ENCODE data around the gene PLA2G3. TPM values are rescaled to one million over a fixed set of nuclear protein-coding genes. Genes with fewer than 3 reads are reported as not detected.

The PLA2G3 gene
- total and polyA plus RNA-seq, 2 of the 8 experiments (the other 6 are each of a cell fraction or from before 2014, with no cell fraction given) = 18.1 to 25.9 TPM

GRCh38 chr22:31107894-31108218 lies 32.5 kb downstream of the PLA2G3 start:
- Histone ChIP-seq H3K9ac (replicated peaks in 1 of 4; ENCODE audit: extremely low read depth in 1 of 4, low read depth in 3 of 4, low read length in 3 of 4) (no peak overlapping the region), H3K23ac (ENCODE audit: insufficient read length) (no peak overlapping the region), H3K4ac (replicated peaks; ENCODE audit: insufficient read length, low read depth, low read length) (no peak overlapping the region), H2BK5ac (ENCODE audit: low read depth, low read length) (no peak overlapping the region), H3K9me3 (ENCODE audit: insufficient read depth in 2 of 2, low read depth in 1 of 2, low read length in 1 of 2) (no peaks in the 10 kb centered on the region; a peak in 1 of 4 replicates), H2AFZ (ENCODE audit: low read length) (no peak overlapping the region), H2BK20ac (ENCODE audit: low read length) (0 out of 2 replicates have a peak overlapping the region, but pooled peaks have one; percentile 48), H3K23me2 (ENCODE audit: low read depth, low read length) (peaks cover 8% of the 10 kb centered on the region; the same call in 1 of the 2 replicates), H2AK5ac (ENCODE audit: low read depth, low read length) (no peak overlapping the region), H3K18ac (ENCODE audit: extremely low read depth, low read length) (peak overlapping the region; percentile 38; the same call in 1 of the 2 replicates), H3K79me1 (ENCODE audit: low read depth, low read length) (no peaks in the 10 kb centered on the region; the same call in 1 of the 2 replicates), H2BK120ac (replicated peaks; ENCODE audit: low read depth, low read length) (peak overlapping the region; percentile 90), H2BK12ac (ENCODE audit: low read depth, low read length) (0 out of 2 replicates have a peak overlapping the region, but pooled peaks have one; percentile 80), H3K14ac (ENCODE audit: insufficient read length) (no peak overlapping the region), H4K5ac (ENCODE audit: insufficient read length, low read depth, low read length) (peak overlapping the region; percentile 19), H3K4me1 (replicated peaks in 1 of 4; ENCODE audit: control insufficient read depth in 3 of 4, insufficient read depth in 4 of 4, low read length in 3 of 4) (peaks cover 0 to 15% (median 11%) of the 10 kb centered on the region in 4 experiments; a peak in 5 of 7 replicates), H3K79me2 (ENCODE audit: control insufficient read depth in 1 of 2, insufficient read depth in 2 of 2, low read length in 2 of 2) (no peaks in the 10 kb centered on the region), H3K4me2 (ENCODE audit: insufficient read depth in 1 of 2, low read depth in 2 of 2, low read length in 2 of 2) (peak overlapping the region; percentile 66 to 84), H3K4me3 (ENCODE audit: extremely low read depth in 1 of 4, insufficient read depth in 2 of 4, low read depth in 3 of 4, low read length in 4 of 4) (peak overlapping the region; percentile 9 to 77 (median 68); a peak in 6 of 8 replicates), H3K27ac (ENCODE audit: low read depth, low read length) (no peak overlapping the region), H3K56ac (replicated peaks; ENCODE audit: insufficient read length, low read depth, low read length) (no peak overlapping the region), H4K91ac (replicated peaks; ENCODE audit: insufficient read length, low read length) (no peak overlapping the region), H2BK15ac (ENCODE audit: low read length) (no peak overlapping the region), H4K8ac (ENCODE audit: extremely low read depth, insufficient read depth, low read length) (no peak overlapping the region), H3K36me3 (ENCODE audit: control insufficient read depth in 2 of 4, insufficient read depth in 4 of 4, low read length in 3 of 4) (no peaks in the 10 kb centered on the region), H4K20me1 (replicated peaks in 1 of 2; ENCODE audit: control insufficient read depth in 1 of 2, insufficient read depth in 2 of 2, low read length in 2 of 2) (peaks cover 0 to 8% of the 10 kb centered on the region in 2 experiments), H3K27me3 (replicated peaks in 1 of 4; ENCODE audit: control insufficient read depth in 3 of 4, extremely low read depth in 1 of 4, insufficient read depth in 3 of 4, low read length in 3 of 4) (peaks cover 10 to 23% (median 22%) of the 10 kb centered on the region in 4 experiments)
- DNase-seq (ENCODE audit: low read depth in 1 of 2, low spot score in 2 of 2) = no peak
- ChIA-PET CTCF (ENCODE audit: partially characterized antibody) (interaction anchor here (0.6 to 8.7 kb wide), 19 partner anchors 8 to 297 kb away, joined by 3 to 124 read pairs (median 5); partner anchors contain the start of genes INPP5J, PLA2G3 and SMTN), POLR2A (ENCODE audit: partially characterized antibody) (interaction anchor here (0.7 to 3.1 kb wide), 8 partner anchors 18 to 235 kb away, joined by 3 to 16 read pairs (median 3); partner anchors contain the start of genes PLA2G3 and RNF185)
- WGBS, 2 experiments (ENCODE audit: extremely low coverage in 1 of 2, insufficient coverage in 1 of 2, insufficient read length in 1 of 2, insufficient replicate concordance in 2 of 2, low coverage in 1 of 2, low lambda C conversion rate in 2 of 2, missing lambda C conversion rate in 1 of 2) = 17% methylated on average over 5 of the region's 5 CpGs; no CpG with 5 or more reads in 1 of the 2 experiments
- no peak for FAIRE-seq
- no peak for TF ChIP-seq RFX5 (IDR thresholded peaks at IDR 0.05; ENCODE audit: borderline replicate concordance, low read depth, low read length)
- TF ChIP-seq ATF3 (IDR thresholded peaks at IDR 0.05; ENCODE audit: insufficient read depth, low read depth, low read length) = no peak
- TF ChIP-seq BRCA1 (IDR thresholded peaks at IDR 0.05; ENCODE audit: low read depth, low read length) = no peak
- TF ChIP-seq NRF1 (IDR thresholded peaks at IDR 0.05; ENCODE audit: low read depth, low read length) = no peak
- TF ChIP-seq TAF1 (IDR thresholded peaks at IDR 0.05; ENCODE audit: low read depth, low read length) = no peak
- TF ChIP-seq RNF2 (IDR thresholded peaks at IDR 0.05; ENCODE audit: borderline replicate concordance, low read depth, low read length, missing control alignments, poor library complexity, severe bottlenecking) = no peak
- no peak for TF ChIP-seq NANOG (IDR thresholded peaks at IDR 0.05; ENCODE audit: insufficient read depth, low read depth, low read length, poor library complexity, severe bottlenecking)
- no peak for TF ChIP-seq SP1 (IDR thresholded peaks at IDR 0.05; ENCODE audit: low read depth, low read length)
- TF ChIP-seq RXRA (IDR thresholded peaks at IDR 0.05; ENCODE audit: insufficient read depth, low read depth, low read length) = no peak
- TF ChIP-seq SIN3A (conservative IDR thresholded peaks at IDR 0.05 in 1 of 2, IDR thresholded peaks at IDR 0.05 in 1 of 2; ENCODE audit: low read depth in 1 of 2, low read length in 2 of 2) = no peak
- TF ChIP-seq SP4 (IDR thresholded peaks at IDR 0.05; ENCODE audit: low read length) = no peak
- no peak for TF ChIP-seq CEBPB (IDR thresholded peaks at IDR 0.05; ENCODE audit: low read depth, low read length)
- TF ChIP-seq TEAD4 (IDR thresholded peaks at IDR 0.05; ENCODE audit: low read depth, low read length) = no peak

All from H1 (cell line).